Right forelimb (tissue), 1 donor: ENCODE results near the gene KCNIP2.

Source experiments
- DNase-seq: peaks from one replicate; pipeline ENCODE4 v3.0.0-alpha.2; 2018

KCNIP2 gene

GRCh38 chr10:101781984-101782810 lies 61.4 kb downstream of the KCNIP2 start:
- DNase-seq = no peak

GRCh38 chr10:101781655-101781983 lies 62.0 kb downstream of the KCNIP2 start:
- DNase-seq = no peak

GRCh38 chr10:101780818-101781654 lies 62.6 kb downstream of the KCNIP2 start:
- peak; percentile 73 for DNase-seq

- DNase-seq = no peak
Observed at GRCh38 chr10:101780187-101780817, 63.3 kb downstream of the KCNIP2 start.

- peak; percentile 85 for DNase-seq
Observed at GRCh38 chr10:101779544-101780186, 63.9 kb downstream of the KCNIP2 start.

- no peak for DNase-seq
Observed at GRCh38 chr10:101778781-101779543, 64.6 kb downstream of the KCNIP2 start.

- no peak for DNase-seq
Observed at GRCh38 chr10:101778151-101778780, 65.3 kb downstream of the KCNIP2 start.

GRCh38 chr10:101777619-101778145 lies 65.9 kb downstream of the KCNIP2 start:
- no peak for DNase-seq

- DNase-seq = no peak
Observed at GRCh38 chr10:101776161-101776817, 67.3 kb downstream of the KCNIP2 start.
